Measurements from ENCODE around the gene GINS3. TPM values are rescaled to one million over a fixed set of nuclear protein-coding genes. Genes with fewer than 3 reads are reported as not detected.

GINS3 gene
- total RNA-seq, 4 donors from 2014 or later = 0.55 to 3.3 (median 1.0) TPM

DNA sequence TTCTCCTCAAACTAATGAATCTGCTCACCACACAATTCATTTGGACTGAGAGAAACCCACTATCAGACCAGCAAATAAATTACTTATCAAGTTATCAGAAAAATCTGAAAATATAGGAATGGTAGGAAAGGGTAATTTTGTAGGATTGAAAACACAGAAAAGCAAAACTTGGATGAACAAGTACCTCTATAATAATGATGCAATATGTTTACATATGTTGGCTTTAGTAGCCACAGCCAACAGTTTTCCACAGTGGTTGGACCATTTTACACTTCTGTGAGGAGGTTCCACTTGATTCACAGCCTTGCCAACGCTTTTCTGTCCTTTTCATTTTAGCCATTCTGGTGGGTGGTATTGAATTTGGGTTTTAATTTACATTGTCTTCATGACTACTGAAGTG is 10.6 kb upstream of the GINS3 start:
- no peak for TF ChIP-seq CTCF (IDR thresholded peaks at IDR 0.05 in 4 of 5, conservative IDR thresholded peaks at IDR 0.05 in 1 of 5)
- no peak for TF ChIP-seq POLR2A (IDR thresholded peaks at IDR 0.05)
- H3K27me3 ChIP-seq = no peaks in the 10 kb centered on the region
- no peak overlapping the region for H3K4me3 ChIP-seq
- no peak overlapping the region for H3K27ac ChIP-seq
- H3K4me1 ChIP-seq = no peaks in the 10 kb centered on the region
- no peaks in the 10 kb centered on the region for H3K9me3 ChIP-seq
- ATAC-seq (no peak), DNase-seq (no peak)
- in situ Hi-C loops (cut with MboI; ENCODE audit: low sequenced_read_pairs in 4 of 4) (no loop called here), intact Hi-C loops (cut with DNase I; ENCODE audit: low total_unique reads) (no loop called here)
- no peaks in the 10 kb centered on the region for H3K36me3 ChIP-seq

DNA sequence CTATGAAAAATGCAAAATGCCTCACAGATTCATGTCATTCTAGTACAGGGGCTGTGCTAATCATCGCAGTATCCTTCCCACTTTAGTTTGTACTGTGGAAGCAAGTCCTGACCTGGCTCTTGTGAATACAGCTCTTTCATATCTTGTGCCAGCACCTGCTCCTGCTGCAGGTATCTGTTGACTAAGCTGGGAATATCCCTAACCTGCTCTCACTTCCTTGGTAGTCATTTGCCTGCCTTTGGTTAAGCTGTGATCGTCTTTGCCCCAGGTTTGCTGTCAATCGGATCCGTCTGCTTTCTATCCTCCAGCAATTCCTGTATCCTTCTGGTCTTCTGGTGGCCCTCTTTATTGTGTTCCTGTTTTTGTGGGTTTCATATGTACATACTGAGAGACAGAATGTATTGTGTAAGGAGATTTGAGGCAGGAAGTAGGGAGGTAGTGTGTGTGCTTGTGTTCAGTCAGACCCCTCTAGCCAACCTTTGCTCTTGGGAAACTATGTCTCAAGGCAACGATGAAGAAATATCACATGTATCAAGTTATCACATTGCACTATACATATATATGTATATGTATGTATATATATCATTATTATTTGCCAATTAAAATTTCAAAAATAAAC is 7.7 kb upstream of the GINS3 start:
- no peaks in the 10 kb centered on the region for H3K4me1 ChIP-seq
- no peak overlapping the region for H3K4me3 ChIP-seq
- TF ChIP-seq CTCF (IDR thresholded peaks at IDR 0.05 in 4 of 5, conservative IDR thresholded peaks at IDR 0.05 in 1 of 5) (no peak), POLR2A (IDR thresholded peaks at IDR 0.05) (no peak)
- intact Hi-C loops (cut with DNase I; ENCODE audit: low total_unique reads) = no loop called here
- DNase-seq (no peak), ATAC-seq (no peak)
- in situ Hi-C loops (cut with MboI; ENCODE audit: low sequenced_read_pairs in 4 of 4) = no loop called here
- no peaks in the 10 kb centered on the region for H3K36me3 ChIP-seq
- H3K27ac ChIP-seq = no peak overlapping the region
- H3K27me3 ChIP-seq = no peaks in the 10 kb centered on the region
- H3K9me3 ChIP-seq = no peaks in the 10 kb centered on the region

DNA sequence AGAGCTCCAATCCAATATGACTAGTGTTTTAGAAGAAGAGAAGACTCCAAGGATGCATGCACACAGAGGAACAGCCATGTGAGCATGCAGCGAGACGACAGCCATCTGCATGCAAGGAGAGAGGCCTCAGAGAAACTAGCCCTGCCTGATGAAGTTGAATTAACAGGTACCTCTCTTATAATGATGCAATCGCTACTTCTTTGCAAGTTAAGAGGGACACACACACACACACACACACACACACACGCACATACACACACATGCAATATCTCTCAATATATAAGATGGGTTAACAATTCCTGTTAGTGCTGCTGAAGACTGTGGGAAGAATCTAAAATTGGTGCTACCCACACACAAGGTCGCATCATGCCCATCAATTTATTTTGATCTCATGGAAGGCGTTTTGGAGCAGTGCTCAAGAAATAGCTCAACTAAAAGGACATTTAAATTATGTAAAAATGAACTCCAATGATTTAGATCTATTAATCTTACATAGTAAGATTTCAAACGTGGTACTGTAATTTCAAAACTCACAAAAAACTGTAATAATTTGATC is 7.0 kb upstream of the GINS3 start:
- Histone ChIP-seq H3K4me1 (no peaks in the 10 kb centered on the region), H3K4me3 (no peak overlapping the region), H3K27me3 (no peaks in the 10 kb centered on the region), H3K9me3 (no peaks in the 10 kb centered on the region), H3K27ac (no peak overlapping the region), H3K36me3 (no peaks in the 10 kb centered on the region)
- intact Hi-C loops (cut with DNase I; ENCODE audit: low total_unique reads) (no loop called here), in situ Hi-C loops (cut with MboI; ENCODE audit: low sequenced_read_pairs in 4 of 4) (no loop called here)
- no peak for DNase-seq
- no peak for ATAC-seq
- TF ChIP-seq POLR2A (IDR thresholded peaks at IDR 0.05) (no peak), CTCF (IDR thresholded peaks at IDR 0.05 in 4 of 5, conservative IDR thresholded peaks at IDR 0.05 in 1 of 5) (no peak)

- no peaks in the 10 kb centered on the region for H3K36me3 ChIP-seq
- H3K9me3 ChIP-seq = no peaks in the 10 kb centered on the region
- no peaks in the 10 kb centered on the region for H3K27me3 ChIP-seq
- no peak overlapping the region for H3K4me3 ChIP-seq
- no peak overlapping the region for H3K27ac ChIP-seq
- in situ Hi-C loops (cut with MboI; ENCODE audit: low sequenced_read_pairs in 4 of 4) (no loop called here), intact Hi-C loops (cut with DNase I; ENCODE audit: low total_unique reads) (loop anchor here (10.0 kb wide), 1 partner anchor 345 kb away; the partner anchor contains the start of gene GOT2)
- H3K4me1 ChIP-seq = peaks cover 6 to 7% of the 10 kb centered on the region in 2 donors
- TF ChIP-seq CTCF (IDR thresholded peaks at IDR 0.05 in 4 of 5, conservative IDR thresholded peaks at IDR 0.05 in 1 of 5) = no peak
- no peak for TF ChIP-seq POLR2A (IDR thresholded peaks at IDR 0.05)
- no peak for ATAC-seq
- no peak for DNase-seq
Measured at GRCh38 chr16:58389724-58390123, 2.5 kb upstream of the GINS3 start.

Data from gastrocnemius medialis (tissue), 4 donors.